Dermis lymphatic vessel endothelial cell (primary cell): ENCODE measurements around the gene TIMM8B. TPM values are rescaled to one million over a fixed set of nuclear protein-coding genes. Genes with fewer than 3 reads are reported as not detected.

ENCODE experiments used
- total RNA-seq: library from RNA; depleted of rRNA; stranded (reverse); fragments of >200 nt; gene quantifications from 2 replicates; pipeline ENCODE4 v1.2.1, GENCODE V29; 2014

The TIMM8B gene, protein sequence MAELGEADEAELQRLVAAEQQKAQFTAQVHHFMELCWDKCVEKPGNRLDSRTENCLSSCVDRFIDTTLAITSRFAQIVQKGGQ
- 67.9 and 89.3 TPM in 2 replicates for total RNA-seq

GRCh38 chr11:112086422-112087191 lies at the start of gene TIMM8B, which contains the start of gene SDHD:
Gene TIMM8B, minus strand, starts transcription at chr11:112086756. Its CDS starts 33 bp downstream, at chr11:112086723.
Gene SDHD, plus strand, starts transcription at chr11:112086873. Its CDS starts 35 bp downstream, at chr11:112086908.

GRCh38 chr11:112073941-112074811 lies 12.4 kb downstream of the TIMM8B start, which contains the start of the genes NKAPD1 and PIH1D2:
Gene NKAPD1, plus strand, starts transcription at chr11:112074299. Its CDS starts 1,276 bp downstream, at chr11:112075575.
Gene PIH1D2, minus strand, starts transcription at chr11:112074017. Its CDS starts 843 bp downstream, at chr11:112073174.

Other genes starting within 250 kb of the TIMM8B start
- gene ALG9, start 215.2 kb downstream of the TIMM8B start, total RNA-seq = 19.3 and 22.9 TPM in 2 replicates
- gene FDXACB1, start 207.6 kb downstream of the TIMM8B start, total RNA-seq = 1.7 and 2.4 TPM in 2 replicates
- gene CFAP68, start 207.2 kb downstream of the TIMM8B start, total RNA-seq = 3.0 and 6.0 TPM in 2 replicates
- 0.26 and 0.33 TPM in 2 replicates for gene CRYAB, start 175.0 kb downstream of the TIMM8B start, total RNA-seq
- not detected in 2 replicates for gene HSPB2, start 174.0 kb downstream of the TIMM8B start, total RNA-seq
- gene C11orf52, start 167.8 kb downstream of the TIMM8B start, total RNA-seq = 0.52 and 0.54 TPM in 2 replicates
- gene DIXDC1, start 149.4 kb downstream of the TIMM8B start, total RNA-seq = 2.9 and 8.5 TPM in 2 replicates
- gene DLAT, start 61.3 kb downstream of the TIMM8B start, total RNA-seq = 24.7 and 25.6 TPM in 2 replicates
- gene PIH1D2, start 12.7 kb downstream of the TIMM8B start, total RNA-seq = 0.33 and 0.69 TPM in 2 replicates
- 15.0 and 20.4 TPM in 2 replicates for gene NKAPD1, start 12.5 kb downstream of the TIMM8B start, total RNA-seq
- 148 and 213 TPM in 2 replicates for gene SDHD, start 117 bp upstream of the TIMM8B start, total RNA-seq
- 0.11 TPM in 1 of 2 replicates, not detected in the other for gene IL18, start 77.3 kb upstream of the TIMM8B start, total RNA-seq
- gene TEX12, start 80.6 kb upstream of the TIMM8B start, total RNA-seq = 0.17 TPM in 1 of 2 replicates, not detected in the other
- gene BCO2, start 88.8 kb upstream of the TIMM8B start, total RNA-seq = 0.52 and 1.1 TPM in 2 replicates
- gene PTS, start 139.7 kb upstream of the TIMM8B start, total RNA-seq = 28.2 and 33.5 TPM in 2 replicates
- gene PLET1, start 174.1 kb upstream of the TIMM8B start, total RNA-seq = not detected in 2 replicates